Vagina (tissue), 2 donors: ENCODE results near the gene FERMT2. TPM values are rescaled to one million over a fixed set of nuclear protein-coding genes. Genes with fewer than 3 reads are reported as not detected.

Experiments
- DNase-seq, 2 donors: peaks; one replicate each; pipeline ENCODE4 v3.0.0-alpha.2; 2017; ENCODE audit errors: extremely low spot score in 2 of 2
- H3K27ac ChIP-seq: fragments of 200-600 bp; sonication (generic); one replicate; pipeline ENCODE4 v1.5.1; 2019
- H3K27me3 ChIP-seq: fragments of 200-600 bp; sonication (generic); one replicate; pipeline ENCODE4 v1.5.1; 2019
- H3K36me3 ChIP-seq, 2 donors: fragments of 200-600 bp; sonication (generic); one replicate each; pipeline ENCODE4 v1.5.1; 2017 to 2019
- H3K4me1 ChIP-seq: fragments of 200-600 bp; sonication (generic); one replicate; pipeline ENCODE4 v1.5.1; 2019
- H3K4me3 ChIP-seq, 2 donors: fragments of 200-600 bp; sonication (generic); 1 replicate in 1 of 2; 2 replicates in 1 of 2; pipeline ENCODE4 v1.5.1; 2016 to 2019
- H3K9me3 ChIP-seq: fragments of 200-600 bp; sonication (generic); one replicate; pipeline ENCODE4 v1.5.1; 2019
- CTCF ChIP-seq, 3 experiments: fragments of 450-650 bp in 2 of 3; fragments of 200-600 bp in 1 of 3; sonication (generic) in 1 of 3; IDR thresholded peaks; one replicate each; pipeline ENCODE4 v1.5.1; 2017 to 2019; ENCODE audit warnings: antibody characterized with exemption in 3 of 3, mild to moderate bottlenecking in 2 of 3, moderate library complexity in 2 of 3
- POLR2A ChIP-seq, 2 donors: fragments of 450-650 bp; IDR thresholded peaks; one replicate each; pipeline ENCODE4 v1.6.1; 2017; ENCODE audit warnings: antibody characterized with exemption in 2 of 2, mild to moderate bottlenecking in 2 of 2, moderate library complexity in 2 of 2
- POLR2AphosphoS5 ChIP-seq, 2 donors: sonication (generic); formaldehyde crosslinking; IDR thresholded peaks; one replicate each; pipeline ENCODE4 v1.9.0; 2017; ENCODE audit warnings: antibody characterized with exemption in 2 of 2, mild to moderate bottlenecking in 2 of 2, low read depth in 1 of 2; ENCODE audit not compliant: insufficient read depth in 1 of 2
- intact Hi-C: fragments of 100-400 bp; cut with DNase I; formaldehyde crosslinking; loops from one replicate; pipeline ENCODE4 v1.15.1; 2023
- total RNA-seq: library from RNA; depleted of rRNA; stranded (reverse); fragments of >200 nt; gene quantifications from one replicate; pipeline ENCODE4 v1.2.3, GENCODE V29; 2016

Gene FERMT2
- total RNA-seq, 1 donor from 2014 or later, result 70.2 TPM

GRCh38 chr14:52948836-52949235 is 2.0 kb downstream of the FERMT2 start:
- Histone ChIP-seq H3K4me1 (peaks cover 37% of the 10 kb centered on the region), H3K9me3 (no peaks in the 10 kb centered on the region), H3K4me3 (peak overlapping the region; percentile 89), H3K27ac (peak overlapping the region; percentile 98), H3K36me3 (no peaks in the 10 kb centered on the region), H3K27me3 (no peaks in the 10 kb centered on the region)
- TF ChIP-seq POLR2AphosphoS5 (IDR thresholded peaks at IDR 0.05; ENCODE audit: insufficient read depth in 1 of 2, low read depth in 1 of 2) (no peak), CTCF (IDR thresholded peaks at IDR 0.05) (no peak), POLR2A (IDR thresholded peaks at IDR 0.05) (no peak)
- intact Hi-C loops, result no loop called here
- no peak for DNase-seq

GRCh38 chr14:52948039-52948438 is 2.8 kb downstream of the FERMT2 start:
- intact Hi-C loops, result no loop called here
- H3K27ac ChIP-seq, result no peak overlapping the region
- no peaks in the 10 kb centered on the region for H3K9me3 ChIP-seq
- no peak for TF ChIP-seq CTCF (IDR thresholded peaks at IDR 0.05)
- no peak for TF ChIP-seq POLR2A (IDR thresholded peaks at IDR 0.05)
- no peak for TF ChIP-seq POLR2AphosphoS5 (IDR thresholded peaks at IDR 0.05; ENCODE audit: insufficient read depth in 1 of 2, low read depth in 1 of 2)
- peak overlapping the region; percentile 2 to 89 for H3K4me3 ChIP-seq
- H3K4me1 ChIP-seq, result peaks cover 37% of the 10 kb centered on the region
- H3K36me3 ChIP-seq, result no peaks in the 10 kb centered on the region
- no peak for DNase-seq
- no peaks in the 10 kb centered on the region for H3K27me3 ChIP-seq

- no peak overlapping the region for H3K27ac ChIP-seq
- no peaks in the 10 kb centered on the region for H3K36me3 ChIP-seq
- no peak for DNase-seq
- peaks cover 49% of the 10 kb centered on the region for H3K4me1 ChIP-seq
- TF ChIP-seq CTCF (IDR thresholded peaks at IDR 0.05) (no peak), POLR2AphosphoS5 (IDR thresholded peaks at IDR 0.05; ENCODE audit: insufficient read depth in 1 of 2, low read depth in 1 of 2) (no peak), POLR2A (IDR thresholded peaks at IDR 0.05) (no peak)
- H3K4me3 ChIP-seq, result no peak overlapping the region
- intact Hi-C loops, result no loop called here
- H3K9me3 ChIP-seq, result no peaks in the 10 kb centered on the region
- H3K27me3 ChIP-seq, result no peaks in the 10 kb centered on the region
Measured at GRCh38 chr14:52944254-52944653, 6.6 kb downstream of the FERMT2 start.

GRCh38 chr14:52939427-52939826 is 11.4 kb downstream of the FERMT2 start:
- Histone ChIP-seq H3K27me3 (no peaks in the 10 kb centered on the region), H3K4me3 (no peak overlapping the region), H3K4me1 (peaks cover 56% of the 10 kb centered on the region), H3K9me3 (no peaks in the 10 kb centered on the region), H3K27ac (no peak overlapping the region), H3K36me3 (no peaks in the 10 kb centered on the region)
- DNase-seq, result no peak
- TF ChIP-seq CTCF (IDR thresholded peaks at IDR 0.05), result no peak
- no peak for TF ChIP-seq POLR2A (IDR thresholded peaks at IDR 0.05)
- TF ChIP-seq POLR2AphosphoS5 (IDR thresholded peaks at IDR 0.05; ENCODE audit: insufficient read depth in 1 of 2, low read depth in 1 of 2), result no peak
- intact Hi-C loops, result no loop called here

GRCh38 chr14:52937869-52938268 is 13.0 kb downstream of the FERMT2 start:
- no peak for TF ChIP-seq POLR2A (IDR thresholded peaks at IDR 0.05)
- no peak for TF ChIP-seq POLR2AphosphoS5 (IDR thresholded peaks at IDR 0.05; ENCODE audit: insufficient read depth in 1 of 2, low read depth in 1 of 2)
- TF ChIP-seq CTCF (IDR thresholded peaks at IDR 0.05), result no peak
- H3K4me3 ChIP-seq, result no peak overlapping the region
- H3K27me3 ChIP-seq, result no peaks in the 10 kb centered on the region
- H3K9me3 ChIP-seq, result no peaks in the 10 kb centered on the region
- no peaks in the 10 kb centered on the region for H3K36me3 ChIP-seq
- H3K27ac ChIP-seq, result no peak overlapping the region
- intact Hi-C loops, result no loop called here
- H3K4me1 ChIP-seq, result peaks cover 50% of the 10 kb centered on the region
- no peak for DNase-seq
